ENCODE data around the gene CARD10.
A peak's percentile ranks its signal among the peaks of the same experiment; 100 is the strongest.
"Not testable (repeated sequence)": the region's sequence is repeated elsewhere in the genome, so short reads cannot be mapped to it uniquely, and the experiment has no call there.

Gene CARD10

GRCh38 chr22:37552524-37553163, 33.4 kb upstream of the CARD10 start:
- DNase-seq, result no peak

GRCh38 chr22:37551981-37552380, 32.8 kb upstream of the CARD10 start:
- no peak for DNase-seq

- DNase-seq, result not testable (repeated sequence)
These were observed 31.7 kb upstream of the CARD10 start for GRCh38 chr22:37550921-37551320.

- no peak for DNase-seq
These were observed 30.5 kb upstream of the CARD10 start for GRCh38 chr22:37549704-37550059.

DNA sequence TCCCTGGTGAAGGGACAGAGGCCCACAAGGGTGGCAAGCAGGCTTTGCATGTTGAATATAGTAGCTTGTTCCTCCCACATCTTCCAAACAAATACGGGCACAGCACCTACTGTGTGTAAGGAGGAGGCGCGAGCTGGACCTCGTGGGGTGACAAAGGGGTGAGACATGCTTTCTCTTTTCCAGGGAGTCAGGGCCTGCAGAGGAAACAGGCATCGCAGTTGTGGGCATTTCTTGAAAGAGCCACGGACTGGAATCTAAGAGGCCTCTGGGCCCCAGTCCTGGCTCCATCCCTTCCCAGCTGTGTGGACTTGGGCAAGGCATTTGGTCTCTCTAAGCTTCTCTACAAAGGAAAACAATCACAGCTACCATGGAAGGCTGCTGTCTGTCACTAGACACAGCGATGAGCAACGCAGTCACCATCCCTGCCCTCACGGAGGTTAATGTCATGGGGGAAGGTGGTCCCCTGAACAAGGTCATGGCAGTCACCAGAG, 28.1 kb upstream of the CARD10 start:
- DNase-seq, result no peak

GRCh38 chr22:37546437-37547250, 27.4 kb upstream of the CARD10 start:
- no peak for DNase-seq

DNA sequence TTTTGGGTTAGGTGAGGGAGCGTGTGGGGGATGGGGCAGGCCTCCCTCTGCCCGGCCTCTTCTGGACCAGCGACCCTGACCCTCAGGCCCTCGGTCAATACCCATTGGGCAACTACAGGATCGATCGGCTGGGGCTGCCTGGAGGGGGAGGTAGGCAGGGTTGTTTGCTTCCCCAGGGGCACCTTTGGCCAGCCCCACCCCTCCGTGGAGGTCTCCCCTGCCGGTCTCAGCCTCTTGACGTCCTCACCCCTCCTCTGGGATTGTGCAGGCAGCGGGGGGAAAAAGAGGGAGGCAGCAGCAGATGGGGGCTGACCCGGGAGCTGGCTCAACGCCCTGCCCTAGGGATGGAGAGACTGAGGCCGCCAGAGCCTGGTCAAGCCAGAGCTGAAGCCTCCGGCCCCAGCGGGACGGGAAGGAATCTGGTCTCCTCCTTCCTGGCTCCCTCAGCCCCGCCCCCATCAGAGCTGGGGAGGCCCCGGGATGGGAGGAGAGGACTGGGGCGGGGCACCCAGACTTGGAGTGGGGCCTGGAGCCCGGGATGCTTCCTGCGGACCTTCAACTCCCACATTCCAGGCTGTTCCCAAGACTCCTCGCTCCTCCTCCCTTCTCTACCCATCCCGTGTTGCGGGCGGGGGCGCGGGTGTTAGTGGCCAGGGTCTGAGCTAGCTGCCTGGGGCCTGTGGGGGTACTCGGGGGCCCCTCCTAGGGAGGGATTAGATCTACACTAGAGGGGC, 26.7 kb upstream of the CARD10 start:
- no peak for DNase-seq

DNA sequence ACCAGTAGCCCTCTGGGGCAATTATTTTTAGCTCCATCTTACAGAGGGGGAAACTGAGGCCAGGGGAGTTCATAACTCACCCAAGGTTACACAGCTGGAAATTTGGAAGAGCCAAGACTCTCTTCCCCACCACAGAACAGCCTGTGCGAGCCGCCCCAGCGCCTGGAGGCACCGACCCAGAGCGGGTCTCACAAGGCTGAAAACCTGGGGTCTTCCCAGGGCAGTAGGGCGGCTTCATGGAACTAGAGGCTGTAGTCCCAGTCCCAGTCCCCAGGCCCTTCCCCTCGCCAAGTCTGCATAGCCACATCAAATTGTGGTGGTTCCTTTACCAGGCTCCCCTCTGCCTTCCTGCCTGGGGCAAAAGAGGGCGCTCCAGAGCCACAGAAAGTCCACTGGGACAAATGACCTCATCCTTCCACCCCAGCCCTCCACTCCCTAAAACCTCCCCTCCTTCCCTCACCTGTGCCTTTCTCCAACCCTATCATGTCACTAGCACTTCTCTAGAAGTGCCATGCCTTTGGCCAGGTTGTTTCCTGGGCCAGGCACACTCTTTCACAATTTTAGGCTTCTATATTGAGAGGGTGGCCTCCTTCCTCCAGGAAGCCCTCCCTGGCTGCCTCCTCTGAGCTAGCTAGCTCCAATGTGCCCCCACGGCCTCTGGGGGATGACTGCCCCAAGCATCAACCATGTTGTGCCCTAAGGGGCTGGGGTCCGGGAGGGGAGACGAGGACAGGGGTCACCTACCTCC, 25.9 kb upstream of the CARD10 start:
- DNase-seq, result peak; percentile 59

DNA sequence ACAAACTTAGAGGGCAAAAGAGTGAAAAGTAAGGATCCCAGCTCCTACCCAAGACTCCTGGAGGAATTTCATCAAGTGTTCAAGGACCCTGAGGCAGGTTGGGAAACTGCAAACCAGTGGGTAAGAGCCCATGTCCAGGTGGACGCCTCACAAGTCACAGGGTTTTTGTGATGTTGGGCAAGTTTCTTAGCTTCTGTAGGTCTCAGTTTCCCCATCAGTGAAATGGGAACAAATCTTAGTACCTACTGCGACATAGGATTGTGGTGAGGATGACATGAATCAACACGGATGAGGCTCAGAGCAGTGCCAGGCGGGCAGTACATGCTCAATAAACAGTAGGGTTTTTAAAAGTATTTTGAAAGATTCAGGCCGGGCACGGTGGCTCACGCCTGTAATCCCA, 23.7 kb upstream of the CARD10 start:
- DNase-seq, result no peak

GRCh38 chr22:37542416-37542815, 23.2 kb upstream of the CARD10 start:
- not testable (repeated sequence) for DNase-seq

DNA sequence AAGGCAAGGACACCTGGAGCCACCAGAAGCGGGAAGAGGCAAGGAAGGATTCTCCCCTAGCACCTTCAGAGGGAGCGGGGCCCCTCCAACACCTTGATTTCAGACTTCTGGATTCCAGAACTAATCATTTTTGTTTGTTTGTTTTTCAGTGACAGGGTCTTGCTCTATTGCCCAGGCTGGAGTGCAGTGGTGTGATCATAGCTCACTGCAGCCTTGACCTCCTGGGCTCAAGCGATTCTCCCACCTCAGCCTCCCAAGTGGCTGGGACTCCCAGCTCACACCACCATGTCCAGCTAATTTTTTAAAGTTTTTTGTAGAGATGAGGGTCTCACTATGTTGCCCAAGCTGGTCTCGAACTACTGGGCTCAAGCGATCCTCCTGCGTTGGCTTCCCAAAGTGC, 20.6 kb upstream of the CARD10 start:
- not testable (repeated sequence) for DNase-seq

GRCh38 chr22:37538590-37539357, 19.6 kb upstream of the CARD10 start:
- DNase-seq, result peak; percentile 91

- DNase-seq, result no peak
These were observed 15.9 kb upstream of the CARD10 start for GRCh38 chr22:37535159-37535558.

DNA sequence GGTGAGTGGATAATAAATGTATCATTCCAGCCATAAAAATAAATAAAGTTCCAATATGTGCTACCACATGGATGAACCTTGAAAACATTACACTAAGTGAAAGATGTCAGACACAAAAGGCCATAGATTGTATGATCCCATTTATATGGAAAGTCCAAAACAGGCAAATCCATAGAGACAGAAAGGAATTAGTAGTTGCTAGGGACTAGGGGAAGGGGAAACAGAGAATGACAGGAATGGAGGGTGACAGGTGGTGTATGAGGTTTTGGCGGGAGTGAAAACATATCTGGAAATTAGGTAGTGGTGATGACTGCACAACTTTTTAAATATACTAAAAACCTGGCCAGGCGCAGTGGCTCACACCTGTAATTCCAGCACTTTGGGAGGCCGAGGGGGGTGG, 15.2 kb upstream of the CARD10 start:
- DNase-seq, result no peak

GRCh38 chr22:37533995-37534394, 14.8 kb upstream of the CARD10 start:
- no peak for DNase-seq

- no peak for DNase-seq
These were observed 10.6 kb upstream of the CARD10 start for GRCh38 chr22:37529652-37530345.

GRCh38 chr22:37527952-37528351, 8.7 kb upstream of the CARD10 start:
- DNase-seq, result not testable (repeated sequence)

- DNase-seq, result not testable (repeated sequence)
These were observed 8.0 kb upstream of the CARD10 start for GRCh38 chr22:37527081-37527752.

- DNase-seq, result no peak
These were observed 7.2 kb upstream of the CARD10 start for GRCh38 chr22:37526376-37526775.

- DNase-seq, result no peak
These were observed 6.6 kb upstream of the CARD10 start for GRCh38 chr22:37525746-37526350.
